HG02852 (cell line): ENCODE measurements around the gene TTC27.
"Not testable (repeated sequence)": the region's sequence is repeated elsewhere in the genome, so short reads cannot be mapped to it uniquely, and the experiment has no call there.

ENCODE experiments used
- ATAC-seq: cut with Tn5 transposase; IDR thresholded peaks from one replicate; pipeline ENCODE4 v1.9.1; 2021; ENCODE audit warnings: mild to moderate bottlenecking, moderate library complexity; ENCODE audit not compliant: unreplicated experiment

TTC27 gene

DNA sequence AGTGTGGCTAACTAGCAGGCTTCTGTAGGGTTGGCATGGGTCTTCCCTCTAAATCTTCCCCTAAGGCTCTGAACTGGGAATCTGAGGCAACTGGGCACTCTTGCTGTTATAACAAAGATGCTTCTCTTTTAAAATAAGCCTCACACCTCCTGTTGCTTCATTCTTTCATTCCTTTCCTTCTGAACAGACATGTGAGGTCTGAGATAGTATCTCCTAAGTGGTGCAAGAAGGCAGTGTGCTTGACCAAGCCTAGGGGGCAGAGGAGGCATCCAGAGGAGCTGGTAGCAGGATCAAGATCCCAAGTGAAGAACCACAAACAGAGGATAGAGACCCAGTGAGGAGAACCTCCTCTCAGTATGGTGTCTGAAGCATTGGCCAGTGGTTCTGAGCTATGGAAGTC lies 90.9 kb downstream of the TTC27 start:
- no peak for ATAC-seq

DNA sequence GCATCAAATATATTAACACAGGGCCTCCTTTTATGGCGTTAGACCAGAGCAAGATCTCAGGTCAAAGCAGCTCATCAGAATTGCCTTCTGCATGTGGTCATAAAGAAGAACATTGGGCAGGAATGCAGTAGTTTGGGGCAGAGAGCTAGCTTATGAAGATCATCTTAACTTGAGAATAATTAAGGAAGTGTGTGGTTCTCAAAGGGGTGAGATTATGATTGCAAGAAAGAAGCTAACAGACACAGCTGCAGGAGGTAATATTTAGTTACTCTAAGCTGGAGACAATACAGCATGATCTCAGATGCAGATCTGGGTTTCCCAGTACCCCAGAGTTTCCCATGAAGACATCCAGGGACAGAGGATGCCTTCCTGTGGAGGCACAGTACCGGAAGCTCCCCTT lies 91.6 kb downstream of the TTC27 start:
- no peak for ATAC-seq

DNA sequence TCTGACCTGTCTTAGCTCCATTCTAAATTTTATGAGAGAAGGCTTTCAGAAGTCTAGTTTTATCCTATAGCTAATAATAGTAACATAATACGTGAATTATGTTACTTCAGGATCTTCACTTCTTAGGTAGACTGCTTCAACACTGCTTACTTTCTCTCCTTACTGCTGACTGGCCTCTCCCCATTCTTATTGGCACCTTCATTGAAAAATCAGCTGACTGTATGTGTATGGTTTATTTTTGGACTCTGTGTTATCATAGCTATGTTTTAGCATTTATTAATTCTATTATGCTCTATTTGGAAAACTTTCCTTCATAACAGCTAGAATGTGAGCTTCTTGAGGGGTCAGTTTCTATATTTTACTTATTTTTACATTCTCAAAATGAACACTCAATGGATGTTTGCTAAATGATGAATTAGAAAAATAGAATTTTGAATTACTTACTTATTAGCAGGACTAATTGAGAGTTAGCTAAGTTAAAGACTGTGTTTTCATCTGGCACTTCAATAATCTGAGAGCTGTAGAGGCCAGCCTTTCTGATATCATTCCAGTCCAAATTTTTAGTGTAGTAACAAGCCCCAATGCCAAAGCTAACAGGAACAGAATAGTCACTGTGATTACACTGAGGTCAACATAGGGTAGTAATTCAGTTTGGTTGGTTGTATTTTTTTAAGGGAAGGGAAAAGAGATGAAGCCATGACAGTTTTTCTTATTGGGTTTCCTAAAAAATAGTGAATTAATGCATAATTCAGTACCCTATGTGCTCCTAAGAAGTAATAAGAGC lies 92.3 kb downstream of the TTC27 start:
- no peak for ATAC-seq

DNA sequence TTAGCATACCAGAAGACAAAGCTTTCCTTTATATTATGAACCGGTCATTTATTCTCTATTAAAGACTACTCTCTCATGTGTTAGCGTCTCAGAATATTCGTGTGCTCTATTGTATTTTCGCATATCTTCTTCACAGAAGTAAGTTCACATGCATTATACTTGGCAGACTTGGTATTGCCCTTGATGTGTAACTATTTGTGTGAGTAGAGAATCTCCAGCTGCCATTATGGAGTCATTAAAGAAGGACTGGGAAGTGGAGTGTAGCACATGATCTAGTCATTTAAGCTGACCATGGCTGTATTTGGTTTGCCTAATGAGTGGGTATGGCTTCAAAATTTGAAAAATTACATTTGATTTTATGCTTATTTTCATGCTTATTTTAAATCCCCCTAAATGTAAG lies 92.9 kb downstream of the TTC27 start:
- ATAC-seq, result no peak

DNA sequence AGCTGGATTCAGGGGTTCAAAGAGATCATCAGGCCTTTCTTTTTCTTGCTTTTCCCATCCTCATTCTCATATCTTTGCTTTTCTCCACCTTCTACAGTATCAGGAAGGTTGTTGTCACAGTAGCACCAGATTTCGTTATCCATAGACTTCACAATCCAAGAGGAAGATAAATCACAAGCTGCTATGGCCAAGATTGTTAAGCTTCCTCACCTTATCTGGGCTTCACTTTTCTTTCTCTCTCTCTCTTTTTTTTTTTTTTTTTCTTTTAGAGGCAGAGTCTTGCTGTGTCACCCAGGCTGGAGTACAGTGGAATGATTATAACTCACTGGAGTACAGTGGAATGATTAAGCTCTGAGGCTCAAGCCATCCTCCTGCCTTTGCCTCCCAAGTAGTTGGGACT lies 93.5 kb downstream of the TTC27 start:
- no peak for ATAC-seq

DNA sequence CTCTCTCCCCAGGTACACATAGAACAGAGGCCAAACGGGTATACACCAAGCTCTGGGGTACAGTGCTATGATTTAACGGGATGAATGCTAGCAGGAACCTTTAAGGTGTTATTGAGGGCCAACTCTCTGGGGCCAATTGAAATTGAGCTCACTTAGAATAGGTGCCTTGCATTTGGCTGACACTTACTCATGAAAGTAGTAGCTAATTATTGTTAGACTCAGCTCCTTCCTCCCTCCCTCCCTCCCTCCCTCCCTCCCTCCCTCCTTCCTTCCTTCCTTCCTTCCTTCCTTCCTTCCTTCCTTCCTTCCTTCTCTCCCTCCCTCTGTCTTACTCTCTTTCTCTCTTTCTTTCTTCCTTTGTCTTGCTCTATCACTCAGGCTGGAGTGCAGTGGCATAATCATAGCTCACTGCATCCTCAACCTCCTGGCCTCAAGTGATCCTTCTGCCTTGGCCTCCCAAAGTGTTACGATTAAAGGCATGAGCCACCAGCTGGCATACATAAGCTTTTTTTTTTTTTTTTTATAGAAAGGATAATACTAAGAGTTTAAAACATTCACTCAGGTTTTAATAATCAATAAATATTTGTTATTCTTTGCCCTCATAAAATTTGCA lies 95.7 kb downstream of the TTC27 start:
- ATAC-seq, result no peak

DNA sequence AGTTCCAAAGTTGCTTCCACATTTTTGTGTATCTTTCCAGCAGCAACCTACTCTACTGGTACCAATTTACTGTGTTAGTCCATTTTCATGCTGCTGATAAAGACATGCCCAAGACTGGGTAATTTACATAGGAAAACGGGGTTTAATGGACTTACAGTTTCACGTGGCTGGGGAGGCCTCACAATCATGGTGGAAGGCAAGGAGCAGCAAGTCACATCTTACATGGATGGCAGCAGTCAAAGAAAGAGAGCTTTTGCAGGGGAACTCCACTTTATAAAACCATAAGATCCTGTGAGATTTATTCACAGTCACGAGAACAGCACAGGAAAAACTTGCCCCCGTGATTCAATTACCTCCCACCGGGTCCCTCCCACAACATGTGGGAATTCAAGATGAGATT lies 98.8 kb downstream of the TTC27 start:
- ATAC-seq, result not testable (repeated sequence)

DNA sequence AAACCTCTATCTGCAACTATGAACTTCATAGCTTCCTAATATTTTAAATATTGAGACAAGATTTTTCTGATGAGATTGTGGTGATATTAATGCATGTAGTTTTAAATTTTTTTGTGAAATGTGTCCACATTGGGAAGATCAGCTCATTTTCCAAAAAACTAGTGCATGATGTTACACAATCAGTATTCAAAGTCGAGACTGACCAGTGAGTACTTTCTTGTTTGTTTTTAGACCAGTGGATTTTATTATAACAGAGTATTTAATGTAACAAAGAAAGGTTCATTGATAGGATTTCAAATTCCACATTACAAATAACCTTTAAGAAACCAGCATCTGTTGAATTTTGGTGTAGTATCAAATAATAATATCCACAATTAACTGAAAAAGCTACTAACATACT lies 99.3 kb downstream of the TTC27 start:
- no peak for ATAC-seq

DNA sequence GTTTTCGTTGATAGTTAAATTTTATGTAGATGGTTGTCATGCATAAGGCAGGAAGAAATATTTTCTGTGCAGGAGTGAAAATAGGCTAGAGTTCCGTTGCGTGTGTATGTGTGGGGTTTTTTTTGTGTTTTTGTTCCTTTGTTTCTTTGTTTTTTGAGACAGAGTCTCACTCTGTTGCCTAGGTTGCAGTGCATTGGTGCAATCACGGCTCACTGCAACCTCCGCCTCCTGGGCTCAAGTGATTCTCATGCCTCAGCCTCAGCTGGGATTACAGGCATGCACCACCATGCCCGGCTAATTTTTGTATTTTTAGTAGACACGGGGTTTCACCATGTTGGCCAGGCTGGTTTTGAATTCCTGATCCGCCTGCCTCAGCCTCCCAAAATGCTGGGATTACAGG lies 103.1 kb downstream of the TTC27 start:
- not testable (repeated sequence) for ATAC-seq

DNA sequence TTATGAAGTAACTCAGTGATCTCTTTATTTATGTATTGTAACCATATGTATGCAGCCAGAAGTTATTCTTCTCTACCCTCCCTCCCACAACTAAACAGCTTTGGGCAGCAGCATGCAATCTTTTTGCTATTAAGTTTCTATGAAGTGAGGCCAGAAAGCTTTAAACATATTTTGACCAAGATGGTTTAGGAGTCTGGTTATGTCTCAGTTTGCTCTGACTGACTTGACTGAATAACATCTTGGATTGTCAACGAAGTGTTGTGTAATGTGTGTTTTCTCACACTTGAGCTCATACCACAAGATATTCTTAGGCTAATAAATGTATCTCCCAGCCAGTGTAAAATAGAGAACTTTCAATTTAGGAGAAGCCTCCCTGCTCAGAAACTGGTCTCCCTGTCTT lies 104.3 kb downstream of the TTC27 start:
- no peak for ATAC-seq

DNA sequence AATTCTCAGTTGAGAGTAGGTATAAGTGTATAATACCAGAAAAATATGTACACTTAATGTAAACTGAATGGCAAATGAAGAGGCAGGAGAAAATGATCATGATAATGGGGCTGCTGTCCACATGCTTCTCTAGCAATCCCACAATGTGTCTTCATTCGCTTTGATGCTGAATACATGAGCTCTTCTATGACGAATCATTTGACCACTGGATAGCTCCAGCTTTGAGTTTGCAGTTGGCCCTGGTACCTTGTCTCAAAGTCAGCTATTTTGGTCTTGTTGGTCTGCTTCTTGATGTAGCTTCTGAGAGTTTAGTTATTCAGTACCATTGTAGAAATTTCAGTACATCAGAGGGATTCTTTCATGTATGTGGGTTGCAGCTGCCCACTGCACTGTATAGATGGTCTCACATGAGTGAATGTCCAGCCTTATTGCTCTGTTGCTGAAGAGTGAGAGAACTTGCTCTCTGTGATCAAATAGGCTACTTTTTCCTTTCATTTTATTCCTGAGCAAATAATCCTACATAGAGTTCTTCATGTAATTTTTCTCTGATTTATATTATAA lies 105.1 kb downstream of the TTC27 start:
- peak; percentile 92 for ATAC-seq

DNA sequence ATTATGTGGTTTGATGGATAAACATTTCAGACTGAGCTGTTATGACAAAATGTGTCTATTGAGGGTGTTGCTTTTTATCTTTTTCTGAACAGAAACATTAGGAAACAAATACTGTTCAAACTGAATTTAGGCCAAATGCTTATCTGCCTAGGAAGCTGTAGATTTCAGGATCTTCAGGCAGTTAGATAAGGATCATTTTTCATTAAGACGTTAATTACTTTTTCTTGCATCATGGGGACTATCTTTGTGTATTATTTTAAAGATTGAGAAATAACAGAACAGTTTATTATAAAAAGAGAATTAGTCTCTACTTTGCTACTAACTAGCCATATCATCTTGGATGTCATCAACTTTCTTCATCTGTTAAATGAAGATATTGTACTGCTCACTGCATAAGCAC lies 107.5 kb downstream of the TTC27 start:
- ATAC-seq, result no peak

DNA sequence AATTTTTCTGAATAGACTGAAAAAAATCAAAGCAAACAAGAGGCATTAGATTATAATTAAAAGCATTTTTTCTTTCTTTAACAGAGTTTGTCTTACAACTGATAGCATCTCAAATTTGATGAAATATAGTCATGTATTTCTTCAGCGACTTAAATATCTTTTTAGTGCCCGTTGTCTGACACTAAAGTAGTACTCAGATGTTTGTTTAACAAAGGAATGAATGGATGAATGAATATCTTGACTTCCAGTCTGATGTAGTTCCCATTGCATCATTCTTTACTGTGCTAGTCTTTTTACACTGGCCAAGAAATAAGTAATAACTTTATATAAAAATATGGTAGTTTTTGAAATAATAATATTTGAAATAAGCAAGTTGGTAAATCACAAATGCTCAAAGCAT lies 111.1 kb downstream of the TTC27 start:
- no peak for ATAC-seq

DNA sequence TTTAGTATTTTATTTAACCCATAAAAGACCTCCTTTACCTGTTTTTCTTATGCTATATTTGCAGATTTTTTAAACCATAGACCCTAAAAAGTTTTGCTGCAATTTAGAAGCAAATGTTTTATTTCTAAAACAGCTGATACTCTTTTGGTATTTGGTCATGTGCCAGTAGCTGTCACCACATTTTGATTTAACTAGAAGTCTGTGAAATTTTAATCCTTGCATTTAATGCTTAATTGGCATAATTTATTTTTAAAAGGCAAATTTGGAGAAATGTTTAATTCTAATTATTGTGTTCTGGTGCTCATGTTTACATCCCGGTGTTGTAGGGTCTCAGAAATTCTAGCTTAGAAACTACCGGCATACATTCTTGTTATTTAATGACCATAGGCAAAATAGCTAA lies 111.8 kb downstream of the TTC27 start:
- ATAC-seq, result no peak

DNA sequence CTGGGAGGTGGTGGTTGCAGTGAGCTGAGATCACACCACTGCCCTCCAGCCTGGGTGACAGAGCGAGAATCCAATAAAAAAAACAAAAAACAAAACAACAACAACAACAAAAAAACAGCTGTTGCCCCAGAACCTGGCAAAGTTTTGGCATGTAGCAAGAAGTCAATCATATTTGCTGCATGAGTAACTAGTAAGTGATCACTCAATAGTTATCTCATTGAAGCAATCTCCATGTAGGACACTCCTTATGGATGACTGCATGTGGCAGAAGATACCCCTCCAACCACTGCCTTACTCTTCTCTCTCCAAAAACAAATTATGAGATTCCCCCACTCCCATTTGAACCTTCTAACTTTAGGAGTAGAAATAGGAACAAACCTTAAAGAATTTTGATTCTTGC lies 113.7 kb downstream of the TTC27 start:
- ATAC-seq, result no peak

DNA sequence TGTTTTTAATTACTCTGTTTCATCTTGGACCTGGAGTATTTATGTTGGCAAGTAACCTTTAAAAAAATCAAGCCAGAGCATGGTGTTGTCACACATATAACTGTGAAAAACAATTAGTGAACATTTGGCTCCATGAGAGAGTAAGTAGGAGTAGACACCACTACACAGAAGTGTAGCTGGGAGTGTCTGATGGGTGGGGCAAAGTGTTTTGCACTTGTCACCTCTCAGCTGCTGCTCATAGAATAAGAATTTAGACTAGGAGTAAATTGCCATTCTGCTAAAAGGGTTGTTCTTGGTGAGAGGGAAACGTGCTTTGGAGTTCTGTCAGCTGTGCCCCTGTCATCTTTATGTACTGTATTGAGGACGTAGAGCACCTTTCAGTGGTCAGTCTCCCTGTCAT lies 114.5 kb downstream of the TTC27 start:
- ATAC-seq, result no peak

DNA sequence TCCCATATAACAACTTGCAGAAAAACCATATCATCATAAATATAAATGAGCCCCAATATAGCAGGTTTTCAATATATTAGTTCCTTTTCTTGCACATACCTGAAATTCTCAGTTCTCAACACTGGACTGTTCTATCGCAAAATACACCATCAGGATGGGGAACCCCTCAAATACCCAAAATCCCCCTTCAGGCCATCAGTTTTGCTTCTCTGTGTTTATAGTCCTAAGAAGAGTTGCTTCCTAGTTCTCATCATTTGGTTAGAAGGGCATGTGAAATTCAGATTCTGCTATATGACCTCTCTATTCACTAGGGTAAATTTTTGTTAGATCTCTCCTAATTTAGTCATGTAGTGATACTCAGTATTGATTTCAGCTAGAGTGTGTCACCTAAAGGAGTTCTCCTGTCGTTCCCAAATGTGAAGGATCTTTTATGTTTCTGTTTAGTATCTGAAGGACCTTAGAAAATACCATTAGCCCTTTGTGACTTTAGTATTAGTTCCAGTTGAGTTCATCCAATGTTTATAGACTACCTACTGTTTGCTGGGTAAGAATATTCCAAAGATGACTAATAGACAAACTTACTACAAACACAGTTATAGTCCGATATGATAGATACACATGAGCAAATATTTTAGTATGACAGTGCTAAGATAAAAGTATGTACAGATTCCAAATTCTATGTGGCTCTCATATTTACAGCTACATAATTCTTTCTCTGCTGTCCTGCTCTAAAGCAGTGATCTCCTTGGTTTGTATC lies 115.8 kb downstream of the TTC27 start:
- peak; percentile 82 for ATAC-seq

DNA sequence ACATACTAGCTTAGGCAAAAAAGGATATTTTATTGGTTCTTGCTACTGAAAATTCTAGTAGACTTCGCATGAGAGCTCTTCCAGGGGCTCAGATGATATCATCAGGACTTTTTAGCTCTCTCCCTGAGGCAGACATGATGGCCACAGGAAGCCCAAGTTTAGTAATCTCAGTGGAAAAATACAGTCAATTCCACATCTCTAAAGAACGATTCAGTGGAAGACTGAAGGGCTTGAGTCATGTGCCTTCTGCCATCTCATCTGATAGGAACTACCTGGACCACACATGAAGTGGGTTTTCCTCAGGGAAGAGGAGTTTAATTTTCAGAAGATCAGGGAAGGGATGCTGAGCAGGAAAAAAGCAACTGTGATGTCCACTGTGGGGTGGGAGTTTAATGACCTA lies 117.3 kb downstream of the TTC27 start:
- no peak for ATAC-seq

DNA sequence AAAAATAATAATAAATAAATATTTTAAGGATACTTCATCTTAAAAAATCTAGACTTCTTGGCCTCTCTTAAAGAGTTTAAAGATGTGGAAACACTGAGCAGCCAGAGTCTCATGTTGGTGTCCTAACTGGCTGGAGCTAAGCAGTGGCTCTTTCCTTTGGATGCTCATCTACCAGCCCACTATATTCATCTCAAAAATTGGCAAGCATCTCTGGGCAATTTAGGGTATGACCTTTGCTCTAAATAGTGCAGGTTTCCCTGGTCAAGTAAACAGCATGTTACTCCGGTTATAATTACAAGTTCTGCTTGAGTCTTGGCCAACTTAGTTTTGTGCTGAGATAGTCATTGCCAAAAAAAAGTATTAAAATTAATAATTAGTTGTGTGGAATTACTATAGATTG lies 117.8 kb downstream of the TTC27 start:
- no peak for ATAC-seq

DNA sequence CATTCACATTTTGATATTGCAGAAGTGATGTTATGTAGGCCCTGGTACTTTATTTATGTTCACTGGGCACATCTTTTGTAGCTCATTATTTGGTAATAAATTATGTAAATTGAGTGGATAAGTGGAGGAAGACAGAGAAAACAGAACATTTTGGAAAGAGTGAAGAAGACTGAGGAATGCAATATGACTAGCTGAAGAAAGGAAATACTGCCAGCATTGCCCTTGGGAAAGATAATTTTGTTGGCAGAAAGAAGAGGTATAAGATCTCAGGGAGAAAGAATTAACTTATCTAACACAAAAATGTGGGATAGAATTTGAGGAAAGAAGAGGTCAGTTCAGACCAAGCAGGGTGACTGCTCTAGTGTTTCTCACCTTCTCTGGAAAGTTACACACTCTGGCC lies 118.8 kb downstream of the TTC27 start:
- no peak for ATAC-seq

DNA sequence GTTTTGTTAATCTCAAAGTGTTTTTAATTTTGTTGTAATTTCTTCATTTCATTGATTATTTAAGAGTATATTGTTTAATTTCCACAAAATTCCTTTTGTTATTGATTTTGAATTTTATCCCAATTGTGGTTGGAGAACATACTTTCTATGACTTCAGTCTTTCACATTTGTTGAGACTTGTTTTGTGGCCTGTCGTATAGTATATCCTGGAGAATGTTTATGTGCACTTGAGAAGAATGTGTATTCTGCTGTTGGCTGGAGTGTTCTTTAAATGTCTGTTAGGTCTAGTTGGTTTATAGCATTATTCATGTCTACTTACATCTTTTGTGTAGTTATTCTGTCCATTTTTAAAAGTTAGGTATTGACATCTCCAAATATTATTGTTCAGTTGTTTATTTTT lies 120.3 kb downstream of the TTC27 start:
- no peak for ATAC-seq

DNA sequence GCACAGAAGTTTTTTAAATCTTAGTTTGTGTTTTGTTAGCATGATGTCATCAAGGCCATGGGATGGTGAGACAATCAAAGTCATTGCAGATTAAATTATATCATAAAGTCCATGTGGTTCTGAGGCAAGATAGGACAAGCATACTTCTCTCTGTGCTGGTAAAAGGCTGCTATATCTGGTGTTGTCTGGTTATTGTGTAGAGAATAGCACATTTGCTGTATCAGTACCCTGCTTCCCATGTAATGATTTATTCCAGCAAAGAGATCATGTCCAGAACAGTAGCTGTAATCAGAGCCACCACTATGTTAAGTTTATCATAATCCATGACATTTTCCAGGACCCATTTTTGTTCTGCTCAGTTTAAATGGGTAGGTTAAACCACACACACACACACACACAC lies 123.0 kb downstream of the TTC27 start:
- no peak for ATAC-seq
